ENCODE data around the gene PNMT.

Gene PNMT

GRCh38 chr17:39639043-39639442, 29.2 kb upstream of the PNMT start:
- DNase-seq (ENCODE audit: low read depth): no peak
- TF ChIP-seq, protein P1, sequence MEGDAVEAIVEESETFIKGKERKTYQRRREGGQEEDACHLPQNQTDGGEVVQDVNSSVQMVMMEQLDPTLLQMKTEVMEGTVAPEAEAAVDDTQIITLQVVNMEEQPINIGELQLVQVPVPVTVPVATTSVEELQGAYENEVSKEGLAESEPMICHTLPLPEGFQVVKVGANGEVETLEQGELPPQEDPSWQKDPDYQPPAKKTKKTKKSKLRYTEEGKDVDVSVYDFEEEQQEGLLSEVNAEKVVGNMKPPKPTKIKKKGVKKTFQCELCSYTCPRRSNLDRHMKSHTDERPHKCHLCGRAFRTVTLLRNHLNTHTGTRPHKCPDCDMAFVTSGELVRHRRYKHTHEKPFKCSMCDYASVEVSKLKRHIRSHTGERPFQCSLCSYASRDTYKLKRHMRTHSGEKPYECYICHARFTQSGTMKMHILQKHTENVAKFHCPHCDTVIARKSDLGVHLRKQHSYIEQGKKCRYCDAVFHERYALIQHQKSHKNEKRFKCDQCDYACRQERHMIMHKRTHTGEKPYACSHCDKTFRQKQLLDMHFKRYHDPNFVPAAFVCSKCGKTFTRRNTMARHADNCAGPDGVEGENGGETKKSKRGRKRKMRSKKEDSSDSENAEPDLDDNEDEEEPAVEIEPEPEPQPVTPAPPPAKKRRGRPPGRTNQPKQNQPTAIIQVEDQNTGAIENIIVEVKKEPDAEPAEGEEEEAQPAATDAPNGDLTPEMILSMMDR (IDR thresholded peaks at IDR 0.05; ENCODE audit: control insufficient read depth, insufficient read depth, low read depth, low read length, missing control alignments): no peak
- no peak overlapping the region for H3K4me3 ChIP-seq (ENCODE audit: control insufficient read depth, low read depth, low read length)

DNA sequence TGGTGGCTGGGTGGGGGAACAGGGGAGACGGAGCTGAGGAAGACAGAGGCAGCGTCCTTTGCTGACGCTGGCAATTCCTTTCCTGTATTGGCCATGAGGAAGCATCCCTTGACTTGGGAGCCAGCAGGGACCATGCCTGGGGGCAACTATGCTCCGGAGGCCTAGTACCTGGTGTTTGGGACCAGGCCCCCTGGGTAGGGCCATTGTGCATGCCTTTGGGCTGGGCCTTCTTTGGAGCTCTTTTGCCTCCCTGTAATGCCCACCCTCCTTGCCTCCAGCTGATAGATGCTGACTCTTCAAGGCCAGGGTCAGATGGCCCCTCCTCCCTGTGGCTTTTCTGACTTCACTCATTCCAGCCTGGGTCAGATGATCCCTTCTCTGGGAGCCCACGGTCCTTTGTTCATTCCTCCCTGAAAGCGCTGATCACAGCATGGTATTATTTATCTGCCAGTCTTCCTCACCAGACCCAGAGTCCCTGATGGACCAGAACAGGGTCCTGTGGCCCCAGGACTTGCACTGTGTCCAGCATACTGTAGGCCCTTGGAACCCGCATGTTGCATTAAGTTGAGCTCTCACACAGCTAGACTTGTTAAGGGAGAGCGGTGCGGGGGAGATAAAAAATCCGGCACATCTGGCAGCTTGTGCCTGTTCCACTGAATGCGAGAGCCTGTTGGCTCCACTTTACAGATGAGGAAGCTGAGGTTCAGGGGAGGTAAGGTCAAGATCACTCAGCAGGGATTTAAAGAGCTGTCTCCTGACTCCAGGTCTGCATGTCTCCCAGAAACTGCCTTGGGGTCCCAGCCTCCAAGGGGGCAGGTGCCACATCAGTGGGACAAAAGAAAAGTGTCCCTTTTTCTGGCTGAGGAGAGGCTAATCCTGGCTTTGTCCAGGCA, 28.4 kb upstream of the PNMT start:
- DNase-seq (ENCODE audit: low read depth): no peak
- H3K4me3 ChIP-seq (ENCODE audit: control insufficient read depth, low read depth, low read length): no peak overlapping the region

GRCh38 chr17:39640591-39641031, 27.6 kb upstream of the PNMT start:
- TF ChIP-seq, protein P1 (IDR thresholded peaks at IDR 0.05; ENCODE audit: control insufficient read depth, insufficient read depth, low read depth, low read length, missing control alignments): no peak
- DNase-seq (ENCODE audit: low read depth): no peak
- H3K4me3 ChIP-seq (ENCODE audit: control insufficient read depth, low read depth, low read length): no peak overlapping the region

More for the DNA sequence above, 28.4 kb upstream of the PNMT start:
- TF ChIP-seq, protein P1 (IDR thresholded peaks at IDR 0.05; ENCODE audit: control insufficient read depth, insufficient read depth, low read depth, low read length, missing control alignments): no peak

DNA sequence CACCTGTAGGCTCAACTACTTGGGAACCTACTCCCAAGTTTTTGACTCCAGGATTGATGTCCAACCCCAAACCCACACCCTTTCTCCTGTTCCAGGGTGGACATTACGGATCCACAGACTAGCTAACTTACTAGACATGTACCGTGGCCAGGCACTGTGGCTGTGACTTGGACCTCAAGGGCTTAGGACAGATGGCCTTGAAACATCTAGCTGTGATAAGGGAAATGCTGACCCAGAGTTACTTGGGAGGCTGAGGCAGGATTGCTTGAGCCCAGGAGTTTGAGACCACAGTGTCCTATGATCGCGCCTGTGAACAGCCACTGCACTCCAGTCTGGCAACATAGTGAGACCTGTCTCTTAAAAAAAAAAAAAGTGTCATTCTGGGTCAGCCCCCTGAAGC, 27.2 kb upstream of the PNMT start:
- TF ChIP-seq, protein P1 (IDR thresholded peaks at IDR 0.05; ENCODE audit: control insufficient read depth, insufficient read depth, low read depth, low read length, missing control alignments): no peak
- no peak for DNase-seq (ENCODE audit: low read depth)

DNA sequence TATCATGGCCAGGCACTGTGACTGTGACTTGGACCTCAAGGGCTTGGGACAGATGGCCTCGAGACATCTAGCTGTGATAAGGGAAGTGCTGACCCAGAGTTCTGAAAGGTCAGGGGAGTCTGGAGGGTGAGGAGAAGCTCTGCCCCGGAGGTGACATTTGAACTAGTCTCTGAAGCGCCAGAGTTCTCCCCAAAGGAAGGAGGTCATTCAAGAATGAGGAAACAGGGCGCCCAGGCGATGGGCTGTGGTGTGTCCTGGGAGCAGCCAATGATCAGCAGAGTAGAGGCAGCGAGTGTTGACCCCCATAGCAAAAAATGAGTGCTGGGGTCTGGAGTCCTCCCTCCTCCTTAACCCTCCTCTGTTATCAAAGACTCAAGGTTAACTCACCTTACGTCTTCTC, 26.4 kb upstream of the PNMT start:
- TF ChIP-seq, protein P1 (IDR thresholded peaks at IDR 0.05; ENCODE audit: control insufficient read depth, insufficient read depth, low read depth, low read length, missing control alignments): no peak
- H3K4me3 ChIP-seq (ENCODE audit: control insufficient read depth, low read depth, low read length): no peak overlapping the region
- DNase-seq (ENCODE audit: low read depth): no peak

More for the DNA sequence above, 27.2 kb upstream of the PNMT start:
- no peak overlapping the region for H3K4me3 ChIP-seq (ENCODE audit: control insufficient read depth, low read depth, low read length)

DNA sequence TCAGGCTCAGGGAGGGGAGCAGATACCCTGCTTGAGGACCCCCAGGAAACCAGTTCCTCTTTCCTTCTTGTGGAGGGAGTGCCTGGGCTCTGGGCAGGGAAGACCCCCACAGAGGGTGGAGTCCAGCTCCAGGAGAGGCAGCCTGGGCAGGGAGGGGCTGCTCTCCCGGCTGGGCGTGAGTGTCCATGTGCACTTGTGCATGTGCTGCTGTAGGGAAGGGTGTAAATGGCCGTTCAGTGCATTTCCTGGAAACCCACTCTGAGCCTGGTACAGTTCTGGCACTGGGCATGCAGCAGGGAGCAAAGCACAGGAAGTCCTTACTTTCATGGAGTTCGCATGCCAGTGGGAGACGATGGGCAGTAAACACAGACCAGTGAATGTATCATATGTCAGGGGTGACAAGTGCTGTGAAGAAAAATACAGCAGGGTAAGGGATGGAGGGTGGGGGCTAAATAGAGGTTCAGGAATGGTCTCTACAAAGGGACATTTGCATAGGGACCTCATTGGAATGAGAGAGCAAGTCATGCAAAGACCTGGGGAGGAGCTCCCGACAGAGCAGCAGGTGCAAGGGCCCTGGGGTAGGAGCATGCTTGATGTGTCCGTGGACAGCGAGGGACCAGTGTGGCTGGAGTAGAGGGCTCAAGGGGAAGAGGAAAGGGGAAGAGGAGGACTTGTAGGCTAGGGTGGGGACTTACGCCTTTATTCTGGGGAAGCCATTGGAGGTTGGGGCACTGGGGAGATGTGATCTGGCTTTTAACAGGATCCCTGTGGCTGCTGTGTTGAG, 25.8 kb upstream of the PNMT start:
- DNase-seq (ENCODE audit: low read depth): no peak
- TF ChIP-seq, protein P1 (IDR thresholded peaks at IDR 0.05; ENCODE audit: control insufficient read depth, insufficient read depth, low read depth, low read length, missing control alignments): no peak
- no peak overlapping the region for H3K4me3 ChIP-seq (ENCODE audit: control insufficient read depth, low read depth, low read length)
